HG02571 (cell line): ENCODE data around the gene MCM5.
"Not testable (repeated sequence)": the region's sequence is repeated elsewhere in the genome, so short reads cannot be mapped to it uniquely, and the experiment has no call there.

Experiments
- ATAC-seq: cut with Tn5 transposase; IDR thresholded peaks from one replicate; pipeline ENCODE4 v1.9.1; 2021; ENCODE audit warnings: mild to moderate bottlenecking, moderate library complexity; ENCODE audit not compliant: unreplicated experiment

MCM5 gene

DNA sequence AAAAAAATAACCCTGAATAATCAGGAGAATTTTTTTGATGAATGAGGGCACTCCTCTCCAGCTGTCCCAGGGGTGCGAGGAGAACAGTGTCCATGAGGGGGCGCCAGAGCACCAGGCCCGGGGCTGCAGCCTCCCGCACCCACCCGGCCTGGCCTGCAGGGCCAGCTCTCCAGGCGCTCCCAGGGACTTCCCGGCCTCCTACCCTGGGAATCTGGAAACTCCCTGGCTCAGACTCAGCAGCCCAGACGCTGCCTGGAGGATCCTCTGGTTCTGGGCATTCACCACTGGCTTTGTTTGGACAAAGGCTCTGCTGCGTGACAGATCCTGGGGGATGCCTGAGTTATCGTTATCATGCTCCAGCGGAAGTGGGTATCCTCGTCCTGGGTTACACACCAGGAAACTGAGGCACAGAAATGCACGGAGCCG, 31.0 kb downstream of the MCM5 start:
- no peak for ATAC-seq

DNA sequence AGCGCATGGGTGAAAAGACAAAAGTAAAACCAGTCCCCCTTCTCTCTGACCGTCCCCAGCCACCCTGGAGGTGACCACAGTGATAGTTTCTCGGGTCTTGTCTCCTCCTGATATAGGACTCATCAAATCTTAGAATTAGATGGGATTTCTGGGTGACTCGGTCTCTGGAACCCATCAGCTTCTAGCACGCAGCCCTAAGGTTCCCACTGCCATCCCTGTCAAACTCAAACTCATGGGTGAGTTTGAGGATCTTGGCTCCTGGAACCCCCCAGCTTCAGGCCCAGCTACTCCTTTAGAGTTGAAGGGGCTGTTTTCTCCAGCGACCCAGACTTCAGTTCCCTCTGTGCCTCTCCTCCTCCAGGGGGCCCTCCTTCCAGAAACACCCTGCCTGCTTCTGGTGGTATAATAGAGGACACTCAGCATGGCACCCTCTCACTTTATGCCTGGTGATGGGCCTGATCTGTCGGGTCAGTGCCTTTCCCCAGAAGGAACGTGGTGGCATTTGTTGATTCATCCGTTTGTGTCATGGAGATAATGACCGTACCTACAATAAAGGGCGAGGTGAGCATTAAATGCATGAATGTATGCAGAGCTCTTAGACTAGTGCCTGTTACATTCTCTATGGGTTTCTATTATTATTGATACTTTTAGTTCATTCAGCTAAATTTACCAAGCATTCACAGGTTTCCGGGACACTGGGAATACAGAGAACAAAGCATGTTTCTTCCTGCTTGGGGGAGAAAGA, 31.7 kb downstream of the MCM5 start:
- ATAC-seq = no peak

- no peak for ATAC-seq
These were observed 32.4 kb downstream of the MCM5 start for GRCh38 chr22:35432228-35432905.

- ATAC-seq = no peak
These were observed 34.2 kb downstream of the MCM5 start for GRCh38 chr22:35434061-35434710.

- ATAC-seq = no peak
These were observed 35.3 kb downstream of the MCM5 start for GRCh38 chr22:35435201-35435740.

DNA sequence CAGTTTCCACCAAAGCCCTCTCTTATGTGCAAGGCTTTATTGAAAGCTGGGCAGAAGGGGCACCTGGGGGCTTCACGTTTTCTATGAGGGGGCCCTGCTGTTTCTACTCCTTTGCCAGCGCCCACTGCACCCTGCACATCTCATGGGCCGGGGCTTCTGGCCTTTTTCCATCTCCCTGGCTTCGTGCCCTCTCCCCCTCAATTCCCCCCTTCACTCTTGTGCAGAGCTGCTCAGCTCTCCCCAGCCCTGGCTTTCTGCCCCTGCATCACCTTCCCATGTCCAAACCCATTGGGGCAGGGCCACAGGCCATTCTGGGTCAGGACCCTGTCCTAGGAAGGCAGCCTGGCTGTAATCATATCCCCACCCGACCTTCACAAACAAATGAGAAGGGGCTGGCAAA, 36.5 kb downstream of the MCM5 start:
- ATAC-seq = no peak

DNA sequence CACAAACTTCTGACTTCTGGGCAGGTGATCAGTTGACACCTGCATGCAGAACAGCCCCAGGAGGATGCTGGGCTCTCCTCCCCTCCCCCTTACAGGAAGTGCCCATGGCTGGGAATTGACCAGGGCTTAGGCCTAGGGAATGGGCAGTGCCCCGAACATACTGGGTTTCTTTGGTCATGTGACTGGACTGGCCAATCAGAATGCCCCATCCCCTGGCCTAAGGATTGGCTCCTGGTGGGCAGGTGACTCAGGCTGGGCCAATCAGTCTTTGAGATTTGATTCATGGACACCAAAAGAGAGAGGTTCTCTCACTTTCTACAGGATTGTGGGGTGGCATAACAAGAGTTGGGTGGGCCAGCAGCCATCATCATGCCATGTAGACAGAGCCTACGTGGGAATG, 37.1 kb downstream of the MCM5 start:
- no peak for ATAC-seq

DNA sequence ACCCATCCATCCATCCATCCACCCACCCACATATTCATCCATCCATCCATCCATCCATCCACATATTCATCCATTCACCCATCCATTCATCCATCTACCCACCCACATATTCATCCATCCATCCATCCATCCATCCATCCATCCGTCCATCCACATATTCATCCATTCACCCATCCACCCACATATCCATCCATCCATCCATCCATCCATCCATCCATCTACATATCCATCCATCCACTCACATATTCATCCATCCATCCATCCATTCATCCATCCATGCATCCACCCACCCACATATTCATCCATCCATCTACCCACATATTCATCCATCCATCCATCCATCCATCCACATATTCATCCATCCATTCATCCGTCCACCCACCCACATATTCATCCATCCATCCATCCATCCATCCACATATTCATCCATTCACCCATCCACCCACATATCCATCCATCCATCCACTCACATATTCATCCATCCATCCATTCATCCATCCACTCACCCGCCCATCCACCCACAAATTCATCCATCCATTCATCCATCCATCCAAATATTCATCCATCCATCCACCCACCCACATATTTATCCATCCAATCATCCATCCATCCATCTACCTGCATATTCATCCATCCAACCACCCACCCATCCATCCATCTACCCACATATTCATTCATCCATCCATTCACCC, 38.9 kb downstream of the MCM5 start:
- not testable (repeated sequence) for ATAC-seq

- ATAC-seq = no peak
These were observed 39.4 kb downstream of the MCM5 start for GRCh38 chr22:35439365-35439717.

GRCh38 chr22:35440129-35440528, 40.2 kb downstream of the MCM5 start:
- ATAC-seq = no peak

DNA sequence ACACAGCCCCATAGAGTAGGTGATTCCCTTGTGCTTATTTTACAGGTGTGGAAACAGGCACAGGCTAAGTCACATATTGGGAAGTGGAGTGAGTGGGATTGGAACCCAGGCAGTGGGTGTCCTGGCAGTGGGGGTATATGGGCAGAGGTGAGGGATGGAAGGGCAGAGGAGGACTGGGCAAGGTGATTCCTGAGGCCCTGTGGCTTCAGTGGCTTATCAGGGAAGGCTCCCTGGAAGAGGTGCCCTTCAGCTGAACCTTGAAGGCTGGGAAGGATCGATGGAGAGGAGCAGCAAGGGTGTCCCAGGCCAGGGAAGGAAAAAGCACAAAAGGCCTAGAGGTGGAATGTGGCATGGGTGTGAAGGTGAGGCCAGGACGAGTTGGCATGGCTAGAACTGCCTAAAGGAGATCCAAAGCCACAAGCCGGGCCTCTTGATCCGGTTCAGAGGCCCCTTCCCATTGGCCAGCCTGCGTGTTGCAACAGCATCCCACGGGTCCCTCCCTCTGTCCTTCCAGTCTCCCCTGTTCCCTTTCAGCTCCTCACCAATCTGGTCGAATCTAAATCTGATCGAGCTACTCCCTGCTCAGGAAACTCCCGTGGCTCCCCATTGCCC, 41.7 kb downstream of the MCM5 start:
- no peak for ATAC-seq

DNA sequence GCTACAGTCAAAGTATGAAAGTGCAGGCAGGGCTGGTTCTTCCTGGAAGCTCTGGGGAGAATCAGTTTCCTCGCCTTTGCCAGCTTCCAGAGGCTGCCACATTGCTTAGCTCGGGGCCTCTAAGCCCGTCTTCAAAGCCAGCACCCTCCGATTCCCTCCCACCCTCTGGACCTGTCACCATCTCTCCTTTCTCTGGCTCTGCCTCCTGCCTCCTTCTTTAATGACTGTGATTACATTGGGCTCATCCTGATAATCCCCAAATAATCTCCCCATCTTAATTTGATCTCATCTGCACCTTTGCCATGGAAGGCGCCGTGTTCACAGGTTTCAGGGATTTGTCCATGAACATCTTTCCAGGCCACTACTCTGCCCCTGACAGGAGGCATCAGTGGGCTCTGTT, 42.5 kb downstream of the MCM5 start:
- no peak for ATAC-seq

GRCh38 chr22:35443338-35443737, 43.4 kb downstream of the MCM5 start:
- ATAC-seq = no peak

GRCh38 chr22:35443790-35444684, 44.1 kb downstream of the MCM5 start:
- no peak for ATAC-seq

DNA sequence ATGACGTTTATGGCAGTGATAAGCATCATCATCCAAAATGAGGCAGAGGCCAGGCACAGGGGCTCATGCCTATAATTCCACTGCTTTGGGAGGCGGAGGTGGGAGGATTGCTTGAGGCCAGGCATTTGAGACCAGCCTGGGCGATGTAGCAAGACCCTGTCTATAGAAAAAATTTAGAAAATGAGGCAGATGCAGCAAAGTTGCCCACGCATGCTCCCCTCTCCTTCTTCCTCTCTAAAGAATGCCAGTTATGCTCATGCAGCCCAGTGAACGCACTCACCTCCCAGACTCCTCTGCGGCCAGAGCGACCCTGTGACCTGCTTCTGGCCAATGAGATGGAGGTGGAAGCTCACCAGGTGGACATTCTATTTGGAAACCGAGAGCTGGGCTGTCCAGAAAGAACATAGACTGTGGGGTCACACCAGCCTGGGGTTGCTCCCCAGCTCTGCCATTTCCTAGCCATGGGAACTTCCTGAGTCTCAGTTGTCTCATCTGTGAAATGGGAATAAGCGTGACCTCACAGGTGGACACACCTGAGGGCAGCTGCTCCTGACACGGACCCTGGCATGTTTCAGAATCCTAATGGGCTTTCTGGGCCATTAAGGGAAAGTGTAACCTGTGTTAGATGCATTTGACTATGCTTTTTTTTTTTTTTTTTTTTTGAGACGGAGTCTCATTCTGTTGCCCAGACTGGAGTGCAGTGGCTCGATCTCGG, 44.9 kb downstream of the MCM5 start:
- no peak for ATAC-seq

DNA sequence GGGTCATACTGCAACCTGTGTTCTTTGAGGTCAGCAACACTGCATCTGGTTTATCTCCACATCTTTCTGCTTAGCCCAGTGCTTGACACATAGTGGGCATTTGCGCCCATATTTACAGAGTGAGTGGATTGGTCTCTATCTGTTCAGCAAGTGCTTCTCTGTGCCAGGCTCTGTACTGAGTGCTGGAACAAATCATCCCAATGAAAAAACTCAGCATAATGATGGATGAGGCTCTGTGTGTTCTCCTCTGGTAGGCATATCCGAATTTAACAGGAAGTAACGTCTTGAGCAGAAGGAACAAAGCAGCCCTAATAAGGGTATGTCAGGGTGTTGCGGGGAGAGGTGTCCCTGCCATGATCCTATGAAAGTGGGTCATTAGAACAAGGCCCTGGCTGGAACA, 46.0 kb downstream of the MCM5 start:
- ATAC-seq = no peak

- ATAC-seq = no peak
These were observed 46.4 kb downstream of the MCM5 start for GRCh38 chr22:35446365-35446764.

DNA sequence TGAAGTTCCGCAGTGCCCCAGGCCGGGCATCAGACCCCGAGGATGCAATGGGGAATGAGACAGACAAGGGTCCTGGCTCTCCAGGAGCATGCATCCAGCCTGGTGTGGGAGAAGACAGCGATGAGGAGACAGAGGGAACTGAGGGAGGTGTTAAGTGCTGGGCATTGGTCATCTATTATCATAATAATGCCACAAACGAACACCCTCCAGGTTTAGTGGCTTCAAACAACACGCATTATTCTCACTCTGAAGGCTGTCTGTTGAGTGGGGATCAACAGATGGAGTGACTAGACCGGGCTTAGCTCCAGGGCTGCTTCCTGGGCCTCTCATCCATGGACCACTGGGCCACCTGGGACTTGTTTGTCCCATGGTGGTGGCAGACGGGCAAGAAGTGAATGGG, 48.6 kb downstream of the MCM5 start:
- ATAC-seq = no peak
